Left ventricle myocardium inferior (tissue), 1 donor: ENCODE results near the gene RNF126. TPM values are rescaled to one million over a fixed set of nuclear protein-coding genes. Genes with fewer than 3 reads are reported as not detected.

Experiments
- DNase-seq: peaks from one replicate; pipeline ENCODE4 v3.0.0-alpha.2; 2020
- H3K27ac ChIP-seq: fragments of 200-600 bp; replicated peaks from 2 replicates; pipeline ENCODE4 v1.8.0; 2021
- H3K27me3 ChIP-seq: fragments of 200-600 bp; 2 replicates; pipeline ENCODE4 v1.8.0; 2021; ENCODE audit warnings: low read depth
- H3K36me3 ChIP-seq: fragments of 200-600 bp; 2 replicates; pipeline ENCODE4 v1.8.0; 2021
- H3K4me1 ChIP-seq: fragments of 200-600 bp; 2 replicates; pipeline ENCODE4 v1.8.0; 2021
- H3K4me3 ChIP-seq: fragments of 200-600 bp; 2 replicates; pipeline ENCODE4 v1.8.0; 2021; ENCODE audit warnings: mild to moderate bottlenecking, moderate library complexity
- H3K9me3 ChIP-seq: fragments of 200-600 bp; replicated peaks from 2 replicates; pipeline ENCODE4 v1.8.0; 2021
- intact Hi-C: fragments of 100-400 bp; cut with micrococcal nuclease; formaldehyde crosslinking; loops from one replicate; pipeline ENCODE4 v1.11.0; 2022
- long read RNA-seq: library from polyadenylated mRNA; unstranded; transcript quantifications from one replicate; pipeline ENCODE4 v2.0.0, GENCODE V29; 2021
- total RNA-seq: library from RNA; stranded (reverse); fragmentation: NEBNext Ultra II Directional; extraction: Animal tissue kit (Norgen Biotek cat#: 25700); gene quantifications from one replicate; pipeline ENCODE4 v1.2.1, GENCODE V29; 2021
- TF ChIP-seq, protein P1 (sequence below): fragments of 200-600 bp; IDR thresholded peaks from 2 replicates; pipeline ENCODE4 v1.8.0; 2021; ENCODE audit warnings: antibody characterized with exemption, mild to moderate bottlenecking, borderline replicate concordance
- donor health status: DM: no; HTN: yes; CAD: no; lungs with severe emphysema.

The RNF126 gene
- total RNA-seq, result 25.5 TPM
- long read RNA-seq, transcript RNF126-201 (9 exons, 1,694 nt), result major isoform, 51 of 88 reads
- long read RNA-seq, transcript RNF126-203 (9 exons, 963 nt), result minor isoform, 5 of 88 reads
- long read RNA-seq, partial matches to known transcripts, result 4 of 88 reads
- long read RNA-seq, other reads (novel, unspliced or antisense), result 25 of 88 reads

DNA sequence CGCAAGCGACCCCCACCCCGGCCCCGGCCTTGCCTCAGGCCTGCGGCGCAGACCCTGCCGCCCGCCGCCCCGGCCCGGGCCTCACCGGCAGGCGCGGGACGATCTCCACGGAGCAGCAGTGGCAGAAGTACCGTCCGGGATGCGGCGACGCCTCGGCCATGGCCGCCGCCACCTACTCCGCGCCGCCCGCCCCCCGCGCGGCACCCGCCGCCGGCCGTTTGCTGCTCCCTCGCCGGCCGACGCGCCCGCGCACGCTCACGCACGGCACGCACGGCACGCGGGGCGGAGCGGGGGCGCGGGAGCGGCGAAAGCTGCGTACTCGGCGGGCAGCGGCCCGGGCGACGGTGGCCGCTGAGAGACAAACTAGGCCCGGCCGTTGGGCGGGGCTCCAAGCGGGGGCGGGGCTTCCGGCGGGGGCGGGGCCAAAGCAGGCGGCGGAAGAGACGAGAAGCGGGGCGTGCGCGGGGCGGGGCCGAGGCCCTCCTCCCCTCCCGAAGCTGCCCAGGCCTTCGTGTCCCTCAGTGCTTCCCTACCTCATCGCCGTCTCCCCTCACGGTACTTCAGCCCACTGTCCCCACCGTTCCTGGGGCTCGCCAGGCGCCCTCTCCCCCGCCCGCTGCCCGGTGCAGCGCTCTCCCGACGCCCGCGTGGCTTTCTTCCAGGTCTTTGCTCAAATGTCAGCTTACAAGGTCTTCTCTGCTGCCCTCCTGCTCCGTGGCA, at the start of gene RNF126:
TSS of gene RNF126 (minus strand) at position 253 of the 720 bp plus-strand sequence. CDS start at position 160, 93 bp downstream.
- H3K4me3 ChIP-seq, result peak within 1 kb of the TSS; percentile 100
- TF ChIP-seq, protein P1, sequence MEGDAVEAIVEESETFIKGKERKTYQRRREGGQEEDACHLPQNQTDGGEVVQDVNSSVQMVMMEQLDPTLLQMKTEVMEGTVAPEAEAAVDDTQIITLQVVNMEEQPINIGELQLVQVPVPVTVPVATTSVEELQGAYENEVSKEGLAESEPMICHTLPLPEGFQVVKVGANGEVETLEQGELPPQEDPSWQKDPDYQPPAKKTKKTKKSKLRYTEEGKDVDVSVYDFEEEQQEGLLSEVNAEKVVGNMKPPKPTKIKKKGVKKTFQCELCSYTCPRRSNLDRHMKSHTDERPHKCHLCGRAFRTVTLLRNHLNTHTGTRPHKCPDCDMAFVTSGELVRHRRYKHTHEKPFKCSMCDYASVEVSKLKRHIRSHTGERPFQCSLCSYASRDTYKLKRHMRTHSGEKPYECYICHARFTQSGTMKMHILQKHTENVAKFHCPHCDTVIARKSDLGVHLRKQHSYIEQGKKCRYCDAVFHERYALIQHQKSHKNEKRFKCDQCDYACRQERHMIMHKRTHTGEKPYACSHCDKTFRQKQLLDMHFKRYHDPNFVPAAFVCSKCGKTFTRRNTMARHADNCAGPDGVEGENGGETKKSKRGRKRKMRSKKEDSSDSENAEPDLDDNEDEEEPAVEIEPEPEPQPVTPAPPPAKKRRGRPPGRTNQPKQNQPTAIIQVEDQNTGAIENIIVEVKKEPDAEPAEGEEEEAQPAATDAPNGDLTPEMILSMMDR, result no peak
- peaks cover 68% of the 10 kb centered on the region for H3K4me1 ChIP-seq
- peak within 1 kb of the TSS; percentile 90 for H3K27ac ChIP-seq
- no peaks in the 10 kb centered on the region for H3K27me3 ChIP-seq
- no peaks in the 10 kb centered on the region for H3K9me3 ChIP-seq
- intact Hi-C loops, result no loop called here
- H3K36me3 ChIP-seq, result no peaks in the 10 kb centered on the region
- peak; percentile 96 for DNase-seq

DNA sequence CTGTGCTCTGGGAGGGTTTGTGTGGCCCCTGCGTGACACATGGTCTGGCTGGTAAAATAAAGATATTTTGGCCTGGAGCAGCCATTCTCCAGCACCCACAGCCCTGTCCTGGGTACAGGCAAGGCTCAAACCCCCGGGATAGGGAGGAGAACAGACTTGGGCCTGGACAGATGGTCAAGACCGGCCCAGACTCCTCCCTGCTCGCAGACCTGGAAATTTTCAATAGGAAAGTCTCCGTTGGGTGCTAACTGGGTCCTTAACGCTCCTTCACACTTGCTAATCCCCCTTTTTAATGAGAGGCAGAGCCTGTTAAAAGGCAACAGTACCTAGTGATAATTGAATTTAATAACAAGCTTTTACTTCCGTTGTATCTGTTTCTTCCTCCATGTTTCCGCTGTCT, 48.2 kb upstream of the RNF126 start:
- intact Hi-C loops, result no loop called here
- peaks cover 12% of the 10 kb centered on the region for H3K27me3 ChIP-seq
- peaks cover 12% of the 10 kb centered on the region for H3K9me3 ChIP-seq
- peak overlapping the region; percentile 94 for H3K27ac ChIP-seq
- peaks cover 40% of the 10 kb centered on the region for H3K4me1 ChIP-seq
- H3K4me3 ChIP-seq, result peak overlapping the region; percentile 87
- H3K36me3 ChIP-seq, result peaks cover 12% of the 10 kb centered on the region
- TF ChIP-seq, protein P1, result no peak
- no peak for DNase-seq

DNA sequence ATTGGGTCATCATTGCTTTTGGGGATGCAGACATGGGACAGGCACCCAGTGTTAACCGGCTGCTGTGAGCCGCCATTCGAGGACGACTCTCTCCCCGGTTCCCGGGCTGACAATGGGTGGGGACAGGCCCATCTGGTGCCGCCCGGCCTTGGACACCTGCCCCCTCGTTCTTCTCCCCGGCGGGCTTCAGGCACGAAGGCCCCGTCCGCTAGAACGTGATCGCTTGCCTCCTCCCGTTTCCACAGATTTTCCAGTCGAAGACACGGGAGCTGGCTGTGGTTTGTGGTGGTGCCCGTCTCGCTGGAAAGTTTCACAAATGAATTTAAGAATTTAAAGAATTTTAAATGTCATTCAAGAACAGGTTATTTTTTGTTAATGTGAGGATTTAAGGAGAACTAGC, 47.8 kb upstream of the RNF126 start:
- peak; percentile 41 for DNase-seq
- intact Hi-C loops, result no loop called here
- H3K9me3 ChIP-seq, result peaks cover 12% of the 10 kb centered on the region
- H3K36me3 ChIP-seq, result peaks cover 12% of the 10 kb centered on the region
- TF ChIP-seq, protein P1, result no peak
- H3K27me3 ChIP-seq, result peaks cover 12% of the 10 kb centered on the region
- H3K27ac ChIP-seq, result peak overlapping the region; percentile 94
- H3K4me1 ChIP-seq, result peaks cover 40% of the 10 kb centered on the region
- H3K4me3 ChIP-seq, result peak overlapping the region; percentile 87

DNA sequence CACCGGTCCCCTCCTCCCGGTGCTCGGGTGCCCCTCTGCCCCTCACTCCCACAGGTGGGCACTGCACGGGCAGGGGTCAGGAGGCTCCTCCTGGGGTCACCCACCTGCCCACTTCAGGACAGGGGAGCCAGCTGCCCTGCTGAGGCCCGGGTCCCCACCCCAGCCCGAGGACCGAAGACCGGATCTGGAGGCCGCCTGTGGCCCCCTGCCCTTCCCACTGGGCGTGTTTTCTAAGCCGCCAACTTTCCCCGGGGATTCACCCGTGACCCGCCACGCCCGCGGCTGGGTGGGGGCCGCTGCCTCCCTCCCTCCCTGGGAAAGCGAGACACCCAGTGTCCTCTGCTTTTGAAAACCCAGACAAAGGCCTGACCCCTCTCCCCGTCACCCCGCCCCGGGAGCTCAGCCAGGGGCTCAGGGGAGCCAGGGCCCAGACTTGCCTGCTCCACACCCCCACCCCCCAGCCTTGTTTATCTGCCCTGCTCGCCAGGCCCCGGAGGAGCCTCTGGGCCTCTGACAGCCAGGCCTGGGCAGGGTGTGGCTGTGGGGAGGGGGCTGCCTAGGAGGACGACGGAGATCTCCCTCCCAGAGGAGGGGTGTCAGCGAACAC, 47.1 kb upstream of the RNF126 start:
- peaks cover 14% of the 10 kb centered on the region for H3K27me3 ChIP-seq
- peaks cover 5% of the 10 kb centered on the region for H3K36me3 ChIP-seq
- intact Hi-C loops, result no loop called here
- TF ChIP-seq, protein P1, result no peak
- peak overlapping the region; percentile 94 for H3K27ac ChIP-seq
- H3K4me1 ChIP-seq, result peaks cover 40% of the 10 kb centered on the region
- peak; percentile 78 for DNase-seq
- H3K9me3 ChIP-seq, result peaks cover 5% of the 10 kb centered on the region
- peak overlapping the region; percentile 87 for H3K4me3 ChIP-seq

DNA sequence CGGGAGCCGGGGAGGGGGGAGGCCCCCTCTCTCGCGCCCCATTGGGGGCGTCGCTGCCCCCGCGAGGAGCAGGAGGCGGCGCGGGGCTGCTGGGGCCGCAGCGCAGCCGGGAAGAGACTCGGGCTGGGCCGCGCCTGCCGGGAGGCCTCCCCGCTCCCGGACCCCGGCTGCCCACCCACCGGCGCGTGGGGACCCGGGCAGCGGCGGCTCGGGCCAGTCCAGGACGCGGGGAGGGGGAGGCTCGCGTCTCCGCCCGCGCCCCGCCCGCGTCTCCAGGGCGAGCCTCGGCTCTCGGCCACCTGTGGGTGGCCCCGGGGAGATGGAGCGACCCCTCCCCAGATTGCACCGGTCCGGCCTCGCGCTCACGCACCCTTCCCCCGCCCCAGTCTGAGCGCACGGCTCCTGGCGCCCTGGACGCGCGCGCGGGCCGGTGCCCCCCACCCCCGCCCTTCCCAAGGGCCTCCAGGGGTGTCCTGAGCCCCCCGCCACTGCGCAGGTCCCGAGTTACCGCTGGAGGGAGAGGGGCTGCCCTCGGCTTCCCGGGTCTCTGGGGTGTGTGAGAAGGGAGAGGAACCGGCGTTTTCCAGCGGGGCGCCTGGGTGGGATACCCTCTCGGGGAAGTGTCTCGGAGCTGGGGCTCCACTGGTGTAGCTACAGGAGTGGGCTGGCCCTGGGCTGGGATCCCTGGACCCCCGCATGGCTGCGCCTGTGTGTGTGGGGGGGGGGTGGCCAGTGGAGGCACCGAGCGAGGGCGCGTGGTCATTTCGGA, 46.4 kb upstream of the RNF126 start:
- no peak for DNase-seq
- Histone ChIP-seq H3K9me3 (peaks cover 3% of the 10 kb centered on the region), H3K4me1 (peaks cover 43% of the 10 kb centered on the region), H3K4me3 (peak overlapping the region; percentile 87), H3K27ac (peak overlapping the region; percentile 94), H3K36me3 (no peaks in the 10 kb centered on the region), H3K27me3 (peaks cover 21% of the 10 kb centered on the region)
- TF ChIP-seq, protein P1, result no peak
- intact Hi-C loops, result no loop called here
